Measurements from ENCODE around the gene BCL11A. TPM values are rescaled to one million over a fixed set of nuclear protein-coding genes. Genes with fewer than 3 reads are reported as not detected.

Gene BCL11A
- polyA plus RNA-seq, 1 donor from 2014 or later: 44.0 TPM

DNA sequence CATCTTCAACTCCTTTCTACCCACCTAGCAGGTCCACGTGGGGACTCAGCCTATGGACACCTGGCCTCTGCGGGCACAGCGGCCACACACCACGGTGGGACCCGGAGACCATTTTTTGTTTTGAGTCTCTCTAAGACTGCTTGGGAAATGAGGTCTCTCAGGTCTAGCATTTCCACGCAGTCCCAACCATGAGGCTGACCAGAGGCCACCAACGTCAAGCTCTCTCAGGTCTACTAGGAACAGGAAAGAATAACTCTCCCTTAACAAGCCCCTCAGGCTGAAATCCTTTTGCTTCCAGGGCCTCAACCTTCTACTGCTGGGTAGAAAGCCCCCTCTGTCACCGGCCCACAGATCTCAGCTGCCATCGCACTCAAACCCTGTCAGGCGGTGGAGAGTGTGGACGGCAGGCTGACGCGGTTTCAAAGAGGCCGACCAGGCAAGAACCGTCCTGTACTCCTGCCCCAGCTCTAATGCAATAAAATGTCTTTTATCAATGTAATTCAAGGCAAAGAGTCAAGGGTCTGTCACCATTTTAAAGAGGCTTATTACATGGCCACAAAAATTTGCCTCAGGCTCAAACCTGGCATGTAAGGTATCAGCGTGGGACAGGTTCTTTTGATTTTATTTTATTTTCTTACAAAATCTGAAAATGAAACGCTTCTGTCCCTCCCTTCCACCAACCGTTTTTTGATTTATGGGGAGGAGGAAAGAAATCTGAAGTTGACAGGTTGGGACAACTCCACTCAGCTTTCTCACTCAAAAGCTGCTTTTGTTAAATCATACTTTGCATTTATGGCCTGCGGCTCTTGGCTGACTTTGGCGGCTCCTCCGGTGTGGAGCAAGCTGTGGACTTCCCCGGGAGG, 74.0 kb downstream of the BCL11A start:
- Histone ChIP-seq H3K9ac (ENCODE audit: low read length) (no peak overlapping the region), H3F3A (ENCODE audit: insufficient read depth, low read length, poor library complexity, severe bottlenecking) (peaks cover 3% of the 10 kb centered on the region), H2AFZ (ENCODE audit: low read depth, low read length) (no peak overlapping the region), H3K9me2 (ENCODE audit: insufficient read depth, low read length) (no peaks in the 10 kb centered on the region), H3K4me3 (ENCODE audit: low read length) (no peak overlapping the region), H3K27ac (ENCODE audit: low read length) (no peak overlapping the region), H3K36me3 (ENCODE audit: insufficient read depth, low read length) (no peaks in the 10 kb centered on the region), H3K9me3 (ENCODE audit: low read length) (no peaks in the 10 kb centered on the region), H3K79me2 (replicated peaks; ENCODE audit: insufficient read depth, low read length) (peaks cover 85% of the 10 kb centered on the region), H3K4me2 (ENCODE audit: low read length) (no peak overlapping the region), H4K20me1 (ENCODE audit: insufficient read depth) (peaks cover 6% of the 10 kb centered on the region), H3K27me3 (ENCODE audit: insufficient read depth, low read depth, low read length) (no peaks in the 10 kb centered on the region)
- TF ChIP-seq MXI1 (conservative IDR thresholded peaks at IDR 0.05; ENCODE audit: poor library complexity, severe bottlenecking) (no peak), SMC3 (conservative IDR thresholded peaks at IDR 0.05; ENCODE audit: poor library complexity) (no peak), EZH2 (IDR thresholded peaks at IDR 0.05; ENCODE audit: borderline replicate concordance, insufficient read depth, low read length, poor library complexity, severe bottlenecking) (no peak), RAD21 (conservative IDR thresholded peaks at IDR 0.05) (no peak), EP300 (conservative IDR thresholded peaks at IDR 0.05; ENCODE audit: poor library complexity, severe bottlenecking) (no peak), POLR2AphosphoS5 (IDR thresholded peaks at IDR 0.05) (no peak), TAF1 (IDR thresholded peaks at IDR 0.05; ENCODE audit: low read depth) (no peak)
- TF ChIP-seq, protein P1, sequence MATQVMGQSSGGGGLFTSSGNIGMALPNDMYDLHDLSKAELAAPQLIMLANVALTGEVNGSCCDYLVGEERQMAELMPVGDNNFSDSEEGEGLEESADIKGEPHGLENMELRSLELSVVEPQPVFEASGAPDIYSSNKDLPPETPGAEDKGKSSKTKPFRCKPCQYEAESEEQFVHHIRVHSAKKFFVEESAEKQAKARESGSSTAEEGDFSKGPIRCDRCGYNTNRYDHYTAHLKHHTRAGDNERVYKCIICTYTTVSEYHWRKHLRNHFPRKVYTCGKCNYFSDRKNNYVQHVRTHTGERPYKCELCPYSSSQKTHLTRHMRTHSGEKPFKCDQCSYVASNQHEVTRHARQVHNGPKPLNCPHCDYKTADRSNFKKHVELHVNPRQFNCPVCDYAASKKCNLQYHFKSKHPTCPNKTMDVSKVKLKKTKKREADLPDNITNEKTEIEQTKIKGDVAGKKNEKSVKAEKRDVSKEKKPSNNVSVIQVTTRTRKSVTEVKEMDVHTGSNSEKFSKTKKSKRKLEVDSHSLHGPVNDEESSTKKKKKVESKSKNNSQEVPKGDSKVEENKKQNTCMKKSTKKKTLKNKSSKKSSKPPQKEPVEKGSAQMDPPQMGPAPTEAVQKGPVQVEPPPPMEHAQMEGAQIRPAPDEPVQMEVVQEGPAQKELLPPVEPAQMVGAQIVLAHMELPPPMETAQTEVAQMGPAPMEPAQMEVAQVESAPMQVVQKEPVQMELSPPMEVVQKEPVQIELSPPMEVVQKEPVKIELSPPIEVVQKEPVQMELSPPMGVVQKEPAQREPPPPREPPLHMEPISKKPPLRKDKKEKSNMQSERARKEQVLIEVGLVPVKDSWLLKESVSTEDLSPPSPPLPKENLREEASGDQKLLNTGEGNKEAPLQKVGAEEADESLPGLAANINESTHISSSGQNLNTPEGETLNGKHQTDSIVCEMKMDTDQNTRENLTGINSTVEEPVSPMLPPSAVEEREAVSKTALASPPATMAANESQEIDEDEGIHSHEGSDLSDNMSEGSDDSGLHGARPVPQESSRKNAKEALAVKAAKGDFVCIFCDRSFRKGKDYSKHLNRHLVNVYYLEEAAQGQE (IDR thresholded peaks at IDR 0.05; ENCODE audit: borderline replicate concordance): no peak
- TF ChIP-seq, protein P2, sequence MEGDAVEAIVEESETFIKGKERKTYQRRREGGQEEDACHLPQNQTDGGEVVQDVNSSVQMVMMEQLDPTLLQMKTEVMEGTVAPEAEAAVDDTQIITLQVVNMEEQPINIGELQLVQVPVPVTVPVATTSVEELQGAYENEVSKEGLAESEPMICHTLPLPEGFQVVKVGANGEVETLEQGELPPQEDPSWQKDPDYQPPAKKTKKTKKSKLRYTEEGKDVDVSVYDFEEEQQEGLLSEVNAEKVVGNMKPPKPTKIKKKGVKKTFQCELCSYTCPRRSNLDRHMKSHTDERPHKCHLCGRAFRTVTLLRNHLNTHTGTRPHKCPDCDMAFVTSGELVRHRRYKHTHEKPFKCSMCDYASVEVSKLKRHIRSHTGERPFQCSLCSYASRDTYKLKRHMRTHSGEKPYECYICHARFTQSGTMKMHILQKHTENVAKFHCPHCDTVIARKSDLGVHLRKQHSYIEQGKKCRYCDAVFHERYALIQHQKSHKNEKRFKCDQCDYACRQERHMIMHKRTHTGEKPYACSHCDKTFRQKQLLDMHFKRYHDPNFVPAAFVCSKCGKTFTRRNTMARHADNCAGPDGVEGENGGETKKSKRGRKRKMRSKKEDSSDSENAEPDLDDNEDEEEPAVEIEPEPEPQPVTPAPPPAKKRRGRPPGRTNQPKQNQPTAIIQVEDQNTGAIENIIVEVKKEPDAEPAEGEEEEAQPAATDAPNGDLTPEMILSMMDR (IDR thresholded peaks at IDR 0.05; ENCODE audit: poor library complexity, severe bottlenecking): no peak

DNA sequence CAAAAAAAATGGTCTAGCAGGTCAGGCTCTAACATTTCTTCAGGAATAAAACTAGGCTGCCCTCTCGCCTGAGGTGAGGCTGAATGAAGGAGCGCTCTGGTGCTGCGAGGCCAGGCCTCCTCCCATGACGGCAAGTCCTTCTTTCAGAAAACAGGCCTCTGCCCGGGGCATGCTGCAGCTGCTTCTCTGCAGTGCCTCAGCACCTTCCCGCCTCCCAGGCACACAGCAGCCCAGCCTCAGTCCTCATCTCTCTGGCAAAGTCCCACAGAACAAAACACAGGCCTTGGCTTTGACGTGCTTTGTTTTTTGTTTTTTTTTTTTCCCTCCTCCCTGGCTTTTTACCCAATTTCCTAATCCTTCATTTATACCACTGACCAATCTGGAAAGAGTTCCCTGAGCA, 74.8 kb downstream of the BCL11A start:
- Histone ChIP-seq H3K36me3 (ENCODE audit: insufficient read depth, low read length) (no peaks in the 10 kb centered on the region), H3F3A (ENCODE audit: insufficient read depth, low read length, poor library complexity, severe bottlenecking) (peaks cover 3% of the 10 kb centered on the region), H3K27ac (ENCODE audit: low read length) (no peak overlapping the region), H3K4me3 (ENCODE audit: low read length) (no peak overlapping the region), H3K4me2 (ENCODE audit: low read length) (no peak overlapping the region), H3K27me3 (ENCODE audit: insufficient read depth, low read depth, low read length) (no peaks in the 10 kb centered on the region), H3K79me2 (replicated peaks; ENCODE audit: insufficient read depth, low read length) (peaks cover 85% of the 10 kb centered on the region), H3K9me2 (ENCODE audit: insufficient read depth, low read length) (no peaks in the 10 kb centered on the region), H2AFZ (ENCODE audit: low read depth, low read length) (no peak overlapping the region), H3K9me3 (ENCODE audit: low read length) (no peaks in the 10 kb centered on the region), H3K9ac (ENCODE audit: low read length) (no peak overlapping the region), H4K20me1 (ENCODE audit: insufficient read depth) (peaks cover 6% of the 10 kb centered on the region)
- TF ChIP-seq, protein P2 (IDR thresholded peaks at IDR 0.05; ENCODE audit: poor library complexity, severe bottlenecking): no peak
- TF ChIP-seq, protein P1 (IDR thresholded peaks at IDR 0.05; ENCODE audit: borderline replicate concordance): no peak
- no peak for TF ChIP-seq RAD21 (conservative IDR thresholded peaks at IDR 0.05)
- TF ChIP-seq MXI1 (conservative IDR thresholded peaks at IDR 0.05; ENCODE audit: poor library complexity, severe bottlenecking): no peak
- TF ChIP-seq TAF1 (IDR thresholded peaks at IDR 0.05; ENCODE audit: low read depth): no peak
- TF ChIP-seq EP300 (conservative IDR thresholded peaks at IDR 0.05; ENCODE audit: poor library complexity, severe bottlenecking): no peak
- no peak for TF ChIP-seq POLR2AphosphoS5 (IDR thresholded peaks at IDR 0.05)
- TF ChIP-seq SMC3 (conservative IDR thresholded peaks at IDR 0.05; ENCODE audit: poor library complexity): no peak
- no peak for TF ChIP-seq EZH2 (IDR thresholded peaks at IDR 0.05; ENCODE audit: borderline replicate concordance, insufficient read depth, low read length, poor library complexity, severe bottlenecking)
